GM21723 (cell line): ENCODE measurements around the gene SYMPK.

Experiments
- ATAC-seq: cut with Tn5 transposase; IDR thresholded peaks from one replicate; pipeline ENCODE4 v1.9.1; 2021; ENCODE audit warnings: mild to moderate bottlenecking, moderate library complexity; ENCODE audit not compliant: unreplicated experiment

Gene SYMPK

DNA sequence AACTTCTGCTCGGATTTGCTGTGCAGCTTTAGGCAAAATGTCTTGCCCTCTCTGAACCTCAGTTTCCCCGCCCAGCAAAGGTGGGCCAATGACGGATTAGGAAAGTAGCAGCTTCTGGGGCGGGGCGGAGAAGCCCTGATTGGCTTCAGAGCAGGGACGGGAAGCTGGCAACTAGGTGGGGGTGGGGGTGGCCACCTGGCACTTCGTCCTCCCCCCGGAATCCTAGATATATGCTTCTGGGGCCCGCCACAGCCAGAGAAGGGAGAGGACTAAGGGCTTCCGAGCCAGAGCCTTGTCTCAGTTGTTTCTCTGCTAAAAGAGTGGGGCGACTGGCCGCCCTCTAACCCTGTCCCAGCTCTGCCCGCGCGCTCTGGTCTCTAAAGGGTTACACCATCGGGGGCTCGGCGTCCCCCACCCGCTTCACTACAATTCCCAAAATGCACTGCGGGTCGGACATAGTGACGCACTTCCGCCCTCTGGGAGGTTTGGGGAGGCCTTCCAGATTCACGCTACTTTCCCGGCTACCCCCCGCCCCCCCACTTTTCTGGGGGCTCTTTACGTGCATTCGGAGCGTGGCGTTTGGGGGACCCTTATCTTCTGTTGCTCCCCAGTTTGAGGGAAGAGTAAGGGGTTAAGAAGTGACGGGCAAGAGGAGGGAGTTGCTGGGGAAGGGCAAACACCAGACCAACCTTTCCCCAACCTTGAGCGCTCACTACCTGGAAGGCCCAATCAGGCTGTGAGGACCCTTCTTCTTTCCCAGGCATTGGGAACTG lies 23.7 kb upstream of the SYMPK start:
- ATAC-seq: peak; percentile 57

DNA sequence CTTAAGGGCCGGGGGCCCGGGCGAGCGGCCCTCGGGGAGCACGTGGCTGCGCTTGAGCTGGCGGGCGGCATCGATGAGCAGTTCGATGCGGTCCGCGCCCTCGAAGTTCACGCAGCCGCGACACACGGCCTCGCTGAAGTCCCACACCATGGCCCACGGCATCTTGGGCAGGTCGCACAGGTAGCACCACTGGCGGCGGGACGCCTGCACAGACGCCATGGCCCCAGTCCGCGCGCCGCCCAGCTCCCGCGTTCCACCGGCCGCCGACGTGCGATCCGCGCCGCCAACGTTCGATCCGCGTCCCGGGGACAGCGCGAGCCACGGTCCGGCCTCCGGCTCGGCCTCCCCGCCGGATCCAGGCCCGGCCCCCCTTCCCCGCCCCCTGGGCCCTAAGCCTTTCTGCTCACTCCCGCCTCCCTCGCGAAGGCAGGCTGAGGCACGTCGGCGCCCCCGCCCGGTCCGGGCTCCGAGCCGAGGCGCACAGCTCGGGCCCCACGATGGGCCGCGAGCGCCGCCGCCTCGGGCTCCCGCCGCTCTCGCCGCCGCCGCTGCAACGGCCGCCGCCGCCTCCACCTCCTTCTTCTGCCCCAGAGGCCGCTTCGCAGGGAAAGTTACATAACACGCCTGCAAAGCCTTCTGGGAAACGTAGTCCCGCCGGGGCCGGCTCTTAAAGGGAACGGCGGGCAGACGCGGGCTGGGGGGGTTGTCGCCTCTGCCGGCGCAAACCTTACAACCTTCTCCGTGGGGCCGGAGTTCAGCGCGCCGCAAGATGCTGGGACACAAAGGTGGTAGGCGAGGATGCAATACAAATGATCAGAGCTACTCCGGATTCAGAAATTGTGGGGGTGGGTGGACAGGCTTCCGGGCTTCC lies 22.8 kb upstream of the SYMPK start, which contains the start of gene IRF2BP1:
Gene IRF2BP1 (minus strand): TSS at position 586 of the 871 bp plus-strand sequence. CDS start 367 bp downstream, at position 219.
- ATAC-seq: peak; percentile 55

DNA sequence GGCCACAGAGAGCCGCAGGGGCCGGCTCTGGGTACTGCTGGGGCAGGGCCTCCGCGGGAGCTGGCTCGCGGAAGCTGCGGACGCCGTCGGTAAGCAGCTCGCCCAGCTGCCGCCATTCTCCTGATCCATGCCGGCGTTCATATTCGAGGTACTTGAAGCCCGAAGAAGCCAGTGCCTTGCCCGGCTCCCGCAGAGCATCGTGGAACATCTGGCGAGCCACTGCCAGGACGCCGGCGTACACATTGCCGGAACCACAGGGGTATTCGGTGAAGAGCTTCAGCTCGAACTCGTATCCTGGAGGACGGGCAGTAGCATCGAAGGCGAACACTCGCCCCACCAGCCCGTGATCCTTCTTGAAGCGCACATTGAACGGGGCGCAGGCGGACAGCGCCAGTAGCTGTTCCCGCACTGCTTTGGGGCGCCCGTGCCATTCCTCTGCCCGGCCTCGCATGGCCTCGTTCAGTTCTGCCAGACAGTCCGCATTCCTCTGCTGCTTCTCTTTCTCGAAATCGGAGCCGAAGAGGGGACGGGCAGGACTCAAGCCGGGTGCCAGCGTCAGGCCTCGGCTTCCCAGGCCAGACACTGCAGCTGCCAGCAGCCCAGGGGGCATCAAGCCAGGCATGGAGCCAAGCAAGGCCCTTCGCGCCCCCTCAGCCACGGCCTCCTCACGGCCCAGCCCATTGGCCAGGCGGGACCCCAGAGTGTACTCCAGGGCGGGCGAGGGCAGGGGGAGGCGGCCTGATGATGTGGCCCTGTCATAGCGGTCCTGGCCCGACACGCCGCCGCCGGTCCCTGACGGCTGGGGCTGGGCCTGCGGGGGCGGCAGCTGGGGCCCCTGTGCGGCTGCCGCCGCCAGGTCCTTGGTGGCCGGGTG lies 22.0 kb upstream of the SYMPK start:
- no peak for ATAC-seq

DNA sequence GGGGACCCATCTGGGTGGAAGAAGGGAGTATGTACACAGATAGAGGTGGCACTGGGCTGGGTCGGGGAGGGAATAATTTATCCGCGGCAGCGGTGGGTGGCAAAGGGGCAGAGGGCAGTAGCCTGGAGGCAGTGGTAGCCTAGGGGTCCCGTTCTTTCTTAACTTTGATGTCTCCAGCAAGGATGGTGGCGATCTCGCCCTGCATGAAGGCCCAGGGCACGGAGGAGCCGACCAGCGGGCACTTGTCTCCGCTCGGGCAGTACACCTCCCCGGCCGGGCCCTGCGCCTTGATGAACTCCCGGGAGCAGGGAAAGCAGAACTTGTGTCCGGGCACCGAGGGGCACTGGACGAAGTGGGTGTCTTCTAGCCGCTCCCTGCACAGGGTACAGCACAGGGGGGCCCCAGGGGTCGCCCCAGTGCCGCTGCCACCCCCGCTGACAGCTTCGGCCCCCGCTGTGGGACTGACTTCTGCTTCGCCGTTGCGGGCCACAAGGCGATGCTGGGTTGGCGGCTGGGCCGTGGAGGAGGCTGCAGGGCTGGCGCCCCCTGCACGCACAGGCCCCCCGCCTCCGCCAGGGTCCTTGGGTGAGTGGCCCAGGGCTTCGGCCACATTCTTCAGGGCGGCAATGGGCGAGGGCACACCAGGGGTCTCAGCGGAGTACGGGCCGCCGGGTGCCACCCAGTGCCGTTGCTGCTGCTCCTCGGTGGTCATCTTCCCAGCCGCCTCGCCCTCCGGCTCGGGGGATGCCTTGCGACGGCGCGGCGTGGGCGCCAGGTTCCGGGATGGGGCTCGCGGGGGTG lies 21.1 kb upstream of the SYMPK start:
- ATAC-seq: no peak

DNA sequence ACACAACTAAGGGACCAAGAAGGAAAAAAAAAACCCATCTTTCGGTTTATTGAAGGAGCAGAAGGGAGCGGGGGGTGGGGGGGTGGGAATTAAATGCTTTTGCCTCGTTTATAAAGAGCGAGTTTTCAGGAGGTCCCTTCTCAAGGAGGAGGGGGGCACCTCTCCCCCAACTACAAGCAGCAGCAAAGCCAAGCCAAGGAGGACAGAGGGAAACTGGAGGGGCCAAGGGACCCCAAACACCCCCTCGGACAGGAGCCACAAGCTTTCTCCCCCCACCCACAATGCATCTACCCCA lies 20.6 kb upstream of the SYMPK start:
- no peak for ATAC-seq

DNA sequence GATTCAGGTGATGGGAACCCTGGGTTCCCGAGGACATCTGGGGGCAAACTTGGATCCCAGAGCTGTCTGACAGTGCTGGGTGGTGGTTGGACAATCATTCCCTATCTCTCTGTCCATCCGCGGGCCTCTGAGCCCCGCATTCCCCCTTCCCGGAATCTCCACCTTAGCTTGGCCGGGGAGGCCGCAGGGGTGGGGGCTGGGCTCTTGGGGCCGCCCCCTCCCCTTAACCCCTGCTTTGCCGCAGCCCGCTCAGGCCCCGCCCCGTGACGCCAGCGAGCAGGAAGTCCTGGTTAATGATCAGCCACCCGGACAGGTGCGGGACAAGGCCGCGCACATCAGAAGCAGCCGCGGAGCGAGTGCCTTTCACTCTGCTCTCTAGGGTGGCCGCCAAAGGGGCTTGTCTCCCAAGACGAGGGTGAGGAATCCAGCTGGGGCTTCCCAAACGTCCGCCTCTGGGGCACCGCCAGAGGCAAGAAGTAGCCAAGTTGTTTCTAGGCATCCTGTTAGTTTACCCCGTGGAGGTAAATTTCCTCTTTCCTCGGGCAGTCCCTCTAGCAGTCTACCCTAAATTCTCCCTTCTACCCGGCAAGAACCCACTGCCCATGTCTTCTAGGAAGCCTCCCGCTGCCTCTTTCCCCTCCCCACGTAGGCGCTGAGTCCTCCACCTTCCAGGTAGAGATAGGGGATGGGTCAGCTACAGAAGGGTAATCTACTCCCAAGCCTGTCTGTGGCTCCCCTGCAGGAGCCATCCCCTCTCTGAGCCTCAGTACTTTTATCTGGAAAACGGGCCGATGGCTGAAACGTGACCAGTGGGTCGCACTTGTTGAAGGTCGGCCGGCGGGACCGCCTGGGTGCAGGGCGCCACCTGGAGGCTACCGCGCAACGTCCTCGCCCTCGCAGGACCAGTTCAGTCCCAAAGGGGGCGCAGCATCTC lies 20.0 kb upstream of the SYMPK start:
- no peak for ATAC-seq

DNA sequence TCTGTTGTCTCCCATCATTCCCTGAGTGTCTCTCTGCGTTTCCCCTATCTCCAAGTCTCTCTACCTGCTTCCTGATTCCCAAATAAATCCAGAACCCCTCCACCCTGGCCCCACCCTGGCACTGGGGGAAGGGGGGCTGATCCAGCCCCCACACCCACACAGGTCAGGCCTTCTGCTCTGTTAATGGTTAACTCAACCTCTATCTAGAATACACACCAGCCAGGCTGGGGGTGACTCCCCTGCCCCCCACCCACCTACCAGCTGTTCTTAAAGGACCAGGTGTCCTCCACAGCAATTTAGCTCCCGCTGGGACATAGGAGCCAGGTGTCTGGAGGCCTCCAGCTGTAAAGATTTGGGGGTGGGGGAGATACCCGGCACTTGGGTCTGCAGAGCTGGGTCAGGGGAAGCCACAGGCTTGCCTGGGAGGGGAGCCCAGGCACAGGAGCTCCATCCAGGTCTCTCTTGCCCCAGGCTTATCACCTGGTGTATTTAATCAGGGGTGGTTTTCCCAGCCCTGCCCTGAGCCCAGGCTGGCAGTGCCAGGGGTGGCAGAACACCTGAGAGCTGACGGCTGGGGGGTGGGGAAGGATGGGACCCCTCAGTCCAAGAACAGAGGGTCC lies 19.1 kb upstream of the SYMPK start:
- no peak for ATAC-seq

DNA sequence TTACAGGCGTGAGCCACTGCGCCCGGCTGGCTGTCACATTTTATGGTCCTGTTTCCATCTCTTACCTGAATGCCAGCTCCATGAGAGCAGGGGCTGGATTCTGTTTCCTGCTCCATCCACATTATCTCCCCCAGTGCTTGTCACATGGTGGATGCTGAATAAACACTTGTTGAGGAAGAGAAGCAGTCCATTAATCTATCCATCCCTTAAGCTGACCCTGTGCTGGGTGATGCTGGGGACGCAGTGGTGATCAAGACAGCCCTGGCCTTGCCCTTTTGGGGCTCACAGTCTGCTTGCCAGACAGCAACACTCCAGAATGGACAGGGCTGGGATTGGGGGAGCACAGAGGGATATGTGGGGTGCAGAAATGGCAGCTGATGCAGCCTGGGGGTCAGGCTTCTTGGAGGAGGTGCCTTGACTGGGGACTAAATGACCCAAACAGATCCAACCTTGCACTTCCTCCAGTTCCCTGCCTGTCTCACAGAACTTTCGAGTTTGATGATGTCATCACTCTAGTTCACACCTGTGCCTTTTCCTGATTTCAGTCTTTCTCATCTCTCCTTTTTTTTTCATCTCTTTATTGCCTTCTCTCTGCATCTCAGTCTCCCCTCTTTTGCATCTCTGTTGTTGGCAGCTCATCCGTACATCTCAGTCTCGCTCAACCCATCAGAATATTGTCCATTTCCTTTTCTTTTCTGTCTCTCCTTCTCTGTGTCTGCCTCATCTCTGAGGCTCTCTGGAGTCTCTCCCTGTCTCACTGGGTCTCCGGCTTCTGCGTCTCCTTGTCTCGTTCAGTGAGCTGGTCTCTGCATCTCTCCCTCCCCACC lies 18.3 kb upstream of the SYMPK start:
- ATAC-seq: no peak

DNA sequence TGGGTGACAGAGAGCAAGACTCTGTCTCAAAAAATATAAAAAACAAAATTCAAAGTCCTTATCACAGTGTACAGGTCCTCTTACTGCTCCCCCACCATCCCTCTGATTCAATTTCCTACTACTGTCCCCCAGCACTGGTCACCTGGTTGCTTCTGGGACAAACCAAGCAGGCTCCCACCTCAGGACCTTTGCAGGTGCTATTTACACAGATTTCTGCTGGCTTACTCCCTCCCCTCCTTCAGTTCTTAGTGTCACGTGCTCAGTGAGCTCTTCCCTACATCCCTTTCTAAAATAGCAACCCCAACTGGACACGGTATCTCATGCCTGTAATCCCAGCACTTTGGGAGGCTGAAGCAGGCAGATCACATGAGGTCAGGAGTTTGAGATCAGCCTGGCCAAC lies 17.0 kb upstream of the SYMPK start:
- ATAC-seq: no peak

DNA sequence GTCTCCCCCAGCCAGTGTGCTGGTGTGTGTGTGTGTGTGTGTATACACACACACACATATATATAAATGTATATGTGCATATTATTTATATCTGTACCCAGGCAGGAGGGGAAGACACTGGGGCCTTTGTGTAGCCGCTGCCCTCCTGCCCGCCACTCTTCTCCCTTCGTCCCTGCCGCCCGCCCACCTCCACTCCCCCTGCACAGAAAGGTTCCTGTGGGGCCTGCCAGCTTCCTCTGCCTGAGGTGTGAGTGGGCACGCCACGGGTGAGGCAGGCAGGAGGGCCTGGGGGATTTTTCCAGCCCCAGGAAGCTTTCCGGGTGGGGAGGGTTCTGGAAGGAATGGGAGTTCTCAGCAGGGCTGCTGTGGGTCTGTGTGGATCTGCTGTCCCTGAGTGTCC lies 16.1 kb upstream of the SYMPK start:
- ATAC-seq: no peak

DNA sequence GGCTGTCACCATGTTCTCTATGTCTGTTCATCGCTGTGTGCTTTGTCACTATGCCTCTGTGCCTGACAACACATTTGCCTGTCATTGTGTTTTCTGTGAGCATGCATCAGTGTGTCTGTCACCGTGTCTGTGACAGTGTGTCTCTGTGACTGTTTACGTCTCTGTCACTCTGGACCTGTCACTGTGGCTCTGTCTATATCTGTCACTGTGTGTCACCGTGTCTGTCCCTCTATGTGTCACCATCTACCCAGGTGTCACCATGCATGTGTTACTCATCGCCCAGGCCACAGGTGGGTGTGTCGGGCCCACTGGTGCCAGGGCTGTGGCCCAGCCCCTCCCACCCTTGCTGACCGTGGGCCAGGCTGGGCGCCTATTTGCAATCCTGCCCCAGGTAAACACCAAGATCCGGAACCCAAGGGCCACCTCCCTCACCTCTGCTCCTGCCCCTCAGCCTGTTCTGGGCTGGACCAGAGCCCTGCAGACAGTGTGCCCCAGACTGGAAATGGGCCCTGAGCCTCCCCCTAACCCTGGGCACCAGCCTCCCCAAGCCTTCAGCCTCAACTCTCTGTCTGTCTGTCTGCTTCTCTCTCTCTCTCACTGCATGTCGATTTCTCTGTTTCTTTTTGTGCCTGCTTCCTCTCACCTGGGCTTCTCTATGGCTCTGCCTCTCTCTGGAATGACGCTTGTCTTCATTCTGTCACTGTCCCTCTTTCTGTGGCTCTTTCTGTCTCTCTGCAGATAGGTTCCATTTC lies 15.3 kb upstream of the SYMPK start:
- no peak for ATAC-seq

DNA sequence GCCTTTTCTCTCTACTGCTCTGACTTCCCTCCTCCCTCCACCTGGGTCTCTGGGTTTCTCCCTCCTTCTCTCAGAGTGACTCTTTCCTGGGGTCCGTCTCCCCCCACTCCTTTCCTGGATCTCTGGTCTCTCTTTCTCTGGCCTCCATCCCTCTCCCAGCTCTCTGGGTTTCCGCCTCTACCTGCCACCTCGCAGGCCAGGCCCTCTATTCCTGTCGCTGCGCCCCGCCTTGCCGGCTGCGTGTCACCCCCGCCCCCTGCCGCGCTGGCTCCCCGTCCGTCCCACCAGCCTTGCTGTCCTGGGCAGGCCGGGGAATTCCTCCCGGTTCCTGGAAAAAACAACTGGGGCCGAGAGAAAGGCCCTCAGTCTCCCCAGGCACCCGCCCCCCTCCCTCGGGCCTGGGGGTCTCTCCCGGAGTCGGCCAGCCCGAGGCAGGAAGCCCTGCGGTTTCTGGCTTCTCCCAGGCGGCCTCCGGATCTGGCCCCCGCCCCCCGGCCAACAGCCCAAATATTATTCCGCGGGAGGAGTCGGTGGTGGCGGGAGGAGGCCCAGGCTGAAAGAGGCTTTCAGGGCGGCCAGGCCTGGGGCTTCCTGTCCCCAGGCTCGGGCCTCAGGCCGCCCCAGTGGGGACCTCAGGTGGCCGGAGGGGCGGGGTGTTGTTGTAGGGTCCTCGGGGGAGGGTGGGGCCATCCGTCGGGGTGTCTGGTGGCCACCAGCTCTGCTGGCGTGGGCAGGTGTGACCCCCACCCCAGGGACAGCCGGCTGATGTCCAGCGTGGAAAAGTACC lies 13.7 kb upstream of the SYMPK start:
- no peak for ATAC-seq

DNA sequence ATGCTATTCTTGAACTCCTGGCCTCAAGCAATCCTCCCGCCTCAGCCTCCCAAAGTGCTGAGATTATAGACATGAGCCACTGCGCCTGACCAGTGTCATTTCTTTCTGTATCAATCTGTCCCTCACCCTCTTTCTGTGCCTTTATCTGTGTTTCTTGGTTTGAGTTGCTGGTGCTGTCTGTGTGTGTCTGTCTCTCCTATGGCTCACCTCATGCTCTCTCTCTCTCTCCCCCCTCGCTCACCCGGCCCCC lies 13.1 kb upstream of the SYMPK start:
- ATAC-seq: no peak

DNA sequence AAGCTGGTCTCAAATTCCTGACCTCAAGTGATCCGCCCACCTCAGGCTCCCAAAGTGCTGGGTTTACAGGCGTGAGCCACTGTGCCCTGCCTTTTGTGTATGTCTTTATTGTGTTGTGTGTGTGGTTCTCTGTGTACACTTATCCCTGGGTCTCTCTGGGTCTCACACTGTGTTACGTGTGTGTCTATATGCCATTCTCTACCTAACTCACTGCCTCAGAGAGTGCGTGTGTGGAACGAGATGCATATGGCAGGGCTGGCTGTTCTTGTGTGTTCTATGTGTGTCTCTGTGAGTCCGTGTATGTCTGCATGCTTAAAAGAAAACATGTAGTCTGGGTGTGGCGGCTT lies 11.6 kb upstream of the SYMPK start:
- ATAC-seq: no peak

DNA sequence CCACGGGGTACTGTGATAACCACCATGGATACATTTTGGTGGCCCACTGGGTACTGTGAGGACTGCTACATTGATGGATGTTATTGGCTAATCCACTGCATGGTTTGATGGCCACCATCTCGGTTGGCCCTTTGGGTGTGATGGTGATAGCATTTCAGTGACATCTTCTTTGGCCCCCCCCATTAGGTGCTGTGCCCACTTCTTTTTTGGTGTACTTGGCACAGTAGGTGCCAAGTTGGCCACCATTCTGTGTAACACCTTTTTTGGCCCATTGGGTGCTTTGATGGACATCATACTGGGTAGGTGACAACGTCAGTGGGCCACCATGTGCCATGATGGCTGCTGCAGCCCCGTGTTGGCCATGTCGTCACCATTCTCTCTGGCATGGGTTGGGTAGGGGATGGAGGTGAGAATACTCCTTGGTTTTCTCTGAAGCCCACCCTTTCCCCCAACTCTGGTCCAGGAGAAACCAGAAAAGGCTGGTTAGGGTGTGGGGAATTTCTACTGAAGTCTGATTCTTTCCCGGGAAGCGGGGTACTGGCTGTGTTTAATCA lies 10.3 kb upstream of the SYMPK start:
- ATAC-seq: no peak

DNA sequence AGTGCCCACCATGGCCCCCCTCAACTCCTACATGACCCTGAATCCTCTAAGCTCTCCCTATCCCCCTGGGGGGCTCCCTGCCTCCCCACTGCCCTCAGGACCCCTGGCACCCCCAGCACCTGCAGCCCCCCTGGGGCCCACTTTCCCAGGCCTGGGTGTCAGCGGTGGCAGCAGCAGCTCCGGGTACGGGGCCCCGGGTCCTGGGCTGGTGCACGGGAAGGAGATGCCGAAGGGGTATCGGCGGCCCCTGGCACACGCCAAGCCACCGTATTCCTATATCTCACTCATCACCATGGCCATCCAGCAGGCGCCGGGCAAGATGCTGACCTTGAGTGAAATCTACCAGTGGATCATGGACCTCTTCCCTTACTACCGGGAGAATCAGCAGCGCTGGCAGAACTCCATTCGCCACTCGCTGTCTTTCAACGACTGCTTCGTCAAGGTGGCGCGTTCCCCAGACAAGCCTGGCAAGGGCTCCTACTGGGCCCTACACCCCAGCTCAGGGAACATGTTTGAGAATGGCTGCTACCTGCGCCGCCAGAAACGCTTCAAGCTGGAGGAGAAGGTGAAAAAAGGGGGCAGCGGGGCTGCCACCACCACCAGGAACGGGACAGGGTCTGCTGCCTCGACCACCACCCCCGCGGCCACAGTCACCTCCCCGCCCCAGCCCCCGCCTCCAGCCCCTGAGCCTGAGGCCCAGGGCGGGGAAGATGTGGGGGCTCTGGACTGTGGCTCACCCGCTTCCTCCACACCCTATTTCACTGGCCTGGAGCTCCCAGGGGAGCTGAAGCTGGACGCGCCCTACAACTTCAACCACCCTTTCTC lies 9.4 kb upstream of the SYMPK start:
- no peak for ATAC-seq
